HG02798 (cell line): ENCODE data around the gene ADGRD1.

Experiments used
- ATAC-seq: cut with Tn5 transposase; IDR thresholded peaks from one replicate; pipeline ENCODE4 v1.9.1; 2021; ENCODE audit warnings: mild to moderate bottlenecking; ENCODE audit not compliant: unreplicated experiment, poor library complexity

The ADGRD1 gene

DNA sequence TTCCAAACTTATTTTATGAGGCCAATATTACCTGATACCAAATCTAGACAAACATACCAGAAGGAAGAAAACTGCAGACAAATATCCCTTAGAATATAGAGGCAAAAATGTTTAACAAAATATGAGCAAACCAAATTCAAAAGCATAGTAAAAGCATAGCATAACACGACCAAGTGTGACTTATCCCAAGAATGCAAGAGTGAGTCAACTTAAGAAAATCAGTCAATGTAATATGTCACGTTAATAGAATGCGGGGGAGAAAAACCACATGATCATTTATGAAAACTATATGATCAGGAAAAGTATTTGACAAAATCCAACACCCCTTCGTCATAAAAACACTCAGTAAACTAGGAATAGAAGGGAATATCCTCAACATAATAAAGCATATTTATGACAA lies 217.3 kb downstream of the ADGRD1 start:
- no peak for ATAC-seq

- ATAC-seq, result no peak
Measured at GRCh38 chr12:131174901-131175300, 221.2 kb downstream of the ADGRD1 start.

DNA sequence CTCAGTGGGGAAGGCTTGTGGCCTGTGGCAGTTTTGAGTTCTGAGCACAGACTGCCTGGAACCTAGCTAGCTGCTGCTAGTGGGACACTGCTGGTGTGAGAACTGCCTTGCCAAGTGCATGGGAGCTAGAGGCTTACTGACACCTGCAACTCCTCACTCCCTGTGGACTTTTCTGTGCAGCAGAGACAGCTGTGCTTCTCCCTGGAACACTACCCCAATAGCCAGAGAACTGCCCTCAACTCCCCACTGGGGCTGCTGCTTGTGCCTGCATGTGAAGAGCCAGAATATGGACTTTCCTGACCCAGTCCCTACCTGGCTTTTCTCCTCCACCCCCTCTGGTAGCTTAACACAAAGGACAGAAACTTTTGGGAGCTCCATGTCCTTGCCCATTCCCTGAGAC lies 222.6 kb downstream of the ADGRD1 start:
- ATAC-seq, result no peak

- ATAC-seq, result no peak
Measured at GRCh38 chr12:131176926-131177325, 223.2 kb downstream of the ADGRD1 start.

GRCh38 chr12:131177599-131177998 lies 223.9 kb downstream of the ADGRD1 start:
- no peak for ATAC-seq

GRCh38 chr12:131187602-131188001 lies 233.9 kb downstream of the ADGRD1 start:
- no peak for ATAC-seq

DNA sequence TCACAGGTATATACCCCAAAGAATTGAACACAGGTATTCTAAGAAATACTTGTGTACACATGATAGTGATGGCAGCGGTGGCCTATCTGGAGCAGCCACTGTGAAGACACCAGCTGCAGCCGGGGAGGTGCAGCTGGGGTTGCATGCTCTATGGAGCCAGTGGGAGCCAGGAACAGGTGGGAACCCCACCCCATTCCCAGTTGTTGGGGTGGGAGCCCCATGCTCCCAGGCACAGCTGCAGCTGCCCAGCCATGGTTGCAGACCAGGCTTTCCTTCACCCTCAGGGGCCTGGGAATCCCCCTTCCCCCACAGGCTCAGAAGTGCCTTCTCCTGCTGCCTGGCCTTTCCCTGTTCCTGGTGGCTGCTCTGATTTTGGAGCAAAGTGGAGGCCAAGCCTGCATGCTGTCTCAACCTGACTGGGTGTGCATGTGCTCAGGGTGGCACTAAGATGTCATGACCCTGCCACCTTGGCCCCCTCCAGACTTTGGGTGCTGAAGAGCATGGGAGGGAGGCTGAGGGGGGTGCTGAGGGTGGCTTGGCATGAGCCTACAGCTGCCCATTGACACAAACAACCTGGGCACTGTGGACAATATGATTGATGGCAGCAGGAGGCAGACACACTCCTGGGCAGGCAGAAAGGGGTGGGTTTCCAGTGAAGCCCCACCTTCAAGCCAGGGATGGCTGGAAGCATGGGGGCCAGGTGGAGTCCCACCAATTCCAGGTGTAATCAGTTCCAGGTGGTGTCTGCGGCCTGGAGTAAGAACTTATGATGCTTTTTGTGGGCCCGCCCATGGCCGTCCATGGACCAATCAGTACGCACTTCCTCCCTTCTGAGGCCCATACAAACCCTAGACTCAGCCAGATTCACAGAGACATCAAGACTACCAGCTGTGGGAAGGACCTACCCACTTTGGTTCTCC lies 234.7 kb downstream of the ADGRD1 start:
- ATAC-seq, result no peak

DNA sequence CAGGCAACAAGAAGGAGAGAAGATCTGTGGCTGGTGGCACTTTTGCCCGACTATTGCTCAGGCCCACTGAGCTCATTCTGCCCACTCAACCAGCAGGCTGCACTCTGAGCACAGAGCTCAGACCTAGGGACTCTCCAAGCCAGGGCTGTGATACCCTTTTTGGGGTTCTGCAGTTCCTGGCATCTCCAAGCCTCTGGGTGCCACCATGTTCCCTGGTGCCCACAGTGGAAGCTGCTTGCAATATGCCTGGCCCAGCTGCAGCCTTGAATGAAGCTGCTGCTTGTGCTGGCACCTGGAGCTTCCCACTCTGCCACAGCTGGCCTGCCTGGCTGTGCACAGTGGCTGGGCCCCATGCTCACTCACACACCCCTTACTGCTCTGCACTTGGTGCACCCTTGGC lies 236.1 kb downstream of the ADGRD1 start:
- no peak for ATAC-seq

DNA sequence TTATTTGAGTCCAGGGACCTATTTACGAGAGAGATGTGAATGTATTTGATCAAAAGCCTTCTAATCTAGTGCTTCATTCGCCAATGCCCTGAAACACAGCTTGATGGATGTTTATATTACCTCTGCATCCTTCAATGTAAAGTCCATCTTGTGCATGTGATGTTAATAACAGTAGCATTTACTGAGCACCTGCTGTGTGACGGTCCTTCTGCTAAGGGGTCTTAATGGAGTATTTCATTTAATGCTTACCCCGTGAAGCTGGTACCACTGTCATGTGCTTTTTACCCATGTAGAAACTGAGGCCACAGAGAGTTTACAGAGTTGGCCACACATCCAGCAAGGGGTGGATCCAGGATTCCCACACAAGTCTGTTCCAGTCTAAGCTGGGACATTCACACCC lies 237.3 kb downstream of the ADGRD1 start:
- ATAC-seq, result no peak
